GM23248 (cell line): ENCODE data around the gene LCN6.

Experiments used
- EZH2 ChIP-seq: fragments of 200-600 bp; sonication (generic); IDR thresholded peaks from 2 replicates; pipeline ENCODE4 v1.6.1; 2018; ENCODE audit warnings: antibody characterized with exemption, mild to moderate bottlenecking; ENCODE audit not compliant: insufficient read depth, poor library complexity, severe bottlenecking
- EZH2phosphoT487 ChIP-seq: fragments of 200-600 bp; sonication (generic); IDR thresholded peaks from 2 replicates; pipeline ENCODE4 v1.6.1; 2018; ENCODE audit warnings: antibody characterized with exemption, moderate library complexity, mild to moderate bottlenecking, low read depth; ENCODE audit not compliant: insufficient read depth

GRCh38 chr9:136714893-136715274, 33.4 kb downstream of the LCN6 start:
- TF ChIP-seq EZH2phosphoT487 (no peak), EZH2 (no peak)
